HEK293 (cell line): Measurements from ENCODE around the gene VASN.

Source experiments
- SP3 ChIP-seq: fragments of 450-650 bp; formaldehyde crosslinking; IDR thresholded peaks from 2 replicates; pipeline ENCODE4 v1.5.1; 2016; ENCODE audit warnings: missing biosample characterization, missing genetic modification characterization
- ZFP69B ChIP-seq: fragments of 450-650 bp; formaldehyde crosslinking; IDR thresholded peaks from 2 replicates; pipeline ENCODE4 v1.5.1; 2016; ENCODE audit warnings: missing biosample characterization, missing genetic modification characterization
- ZNF2 ChIP-seq: fragments of 450-650 bp; formaldehyde crosslinking; IDR thresholded peaks from 2 replicates; pipeline ENCODE4 v1.5.1; 2016; ENCODE audit warnings: missing biosample characterization, missing genetic modification characterization
- ZNF350 ChIP-seq: fragments of 450-650 bp; formaldehyde crosslinking; IDR thresholded peaks from 2 replicates; pipeline ENCODE4 v1.5.0; 2017; ENCODE audit warnings: missing biosample characterization, mild to moderate bottlenecking, missing genetic modification characterization
- ZNF529 ChIP-seq: fragments of 450-650 bp; formaldehyde crosslinking; IDR thresholded peaks from 2 replicates; pipeline ENCODE4 v1.5.1; 2017; ENCODE audit warnings: missing genetic modification characterization, missing biosample characterization; ENCODE audit not compliant: insufficient replicate concordance
- ZNF560 ChIP-seq: fragments of 450-650 bp; formaldehyde crosslinking; IDR thresholded peaks from 2 replicates; pipeline ENCODE4 v1.5.1; 2017; ENCODE audit warnings: missing biosample characterization, missing genetic modification characterization, borderline replicate concordance
- ZNF701 ChIP-seq: fragments of 450-650 bp; formaldehyde crosslinking; IDR thresholded peaks from 2 replicates; pipeline ENCODE4 v1.5.1; 2016; ENCODE audit warnings: missing biosample characterization, missing genetic modification characterization
- TF ChIP-seq, protein P1 (sequence below): fragments of 450-650 bp; formaldehyde crosslinking; IDR thresholded peaks from 2 replicates; pipeline ENCODE4 v1.5.1; 2016; ENCODE audit warnings: missing biosample characterization, missing genetic modification characterization
- TF ChIP-seq, protein P2 (sequence below): fragments of 450-650 bp; IDR thresholded peaks from 2 replicates; pipeline ENCODE4 v1.5.1; 2018; ENCODE audit warnings: missing biosample characterization, missing genetic modification characterization
- TF ChIP-seq, protein P3 (sequence below): fragments of 450-650 bp; formaldehyde crosslinking; IDR thresholded peaks from 2 replicates; pipeline ENCODE4 v1.5.1; 2016; ENCODE audit warnings: missing biosample characterization, missing genetic modification characterization
- TF ChIP-seq, protein P4 (sequence below): fragments of 450-650 bp; formaldehyde crosslinking; IDR thresholded peaks from 2 replicates; pipeline ENCODE4 v1.5.1; 2016; ENCODE audit warnings: missing biosample characterization, missing genetic modification characterization
- TF ChIP-seq, protein P5 (sequence below): fragments of 450-650 bp; formaldehyde crosslinking; IDR thresholded peaks from 2 replicates; pipeline ENCODE4 v1.5.1; 2016; ENCODE audit warnings: missing biosample characterization, missing genetic modification characterization
- TF ChIP-seq, protein P6 (sequence below): fragments of 450-650 bp; formaldehyde crosslinking; optimal IDR thresholded peaks from 2 replicates; pipeline ENCODE3; 2016; ENCODE audit warnings: missing biosample characterization, mild to moderate bottlenecking, missing genetic modification characterization

DNA sequence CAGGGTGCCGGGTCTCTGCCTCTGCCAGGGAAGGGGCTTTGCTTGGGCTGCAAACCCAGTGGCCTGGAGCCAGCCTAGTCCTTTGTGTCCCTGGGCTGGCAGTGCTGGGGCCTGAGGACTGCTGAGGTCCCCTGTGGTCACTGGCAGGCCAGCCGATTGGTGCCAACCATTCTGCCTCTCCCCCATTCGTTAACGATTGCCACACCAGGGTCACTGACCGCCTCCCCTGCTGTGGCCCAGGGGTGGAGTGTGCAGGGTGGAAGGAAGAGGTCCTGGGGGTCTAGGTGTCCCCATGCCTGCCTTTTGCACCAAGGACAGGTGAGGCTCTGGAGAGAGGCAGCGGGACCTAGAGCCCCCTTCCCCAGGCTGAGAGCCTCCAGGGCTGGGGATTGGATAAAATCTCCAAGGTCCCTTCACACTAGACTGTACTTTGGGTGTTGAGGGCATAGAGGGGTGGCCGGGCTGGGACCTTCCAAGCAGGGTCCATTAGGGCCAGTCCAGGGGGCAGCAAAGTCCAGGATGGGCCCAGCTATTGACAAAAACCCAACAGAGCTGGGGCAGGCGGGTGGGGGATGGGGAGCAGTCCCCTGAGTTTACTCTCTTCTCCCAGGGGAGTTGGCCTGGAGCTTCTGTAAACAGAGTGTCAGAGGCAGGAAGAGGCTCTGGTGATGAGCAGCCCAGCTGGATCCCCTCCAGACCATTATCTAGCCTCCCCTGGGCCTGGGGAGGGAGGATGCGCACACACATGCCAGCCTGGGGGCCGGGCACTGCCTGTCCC lies 1.1 kb downstream of the VASN start:
- TF ChIP-seq ZNF2 (tag by site-specific recombination) (no peak), ZFP69B (no peak), ZNF350 (tag by site-specific recombination) (no peak), ZNF529 (tag by site-specific recombination) (no peak), ZNF560 (tag by site-specific recombination) (no peak), SP3 (tag by site-specific recombination) (no peak), ZNF701 (tag by site-specific recombination) (no peak)
- TF ChIP-seq, protein P1, sequence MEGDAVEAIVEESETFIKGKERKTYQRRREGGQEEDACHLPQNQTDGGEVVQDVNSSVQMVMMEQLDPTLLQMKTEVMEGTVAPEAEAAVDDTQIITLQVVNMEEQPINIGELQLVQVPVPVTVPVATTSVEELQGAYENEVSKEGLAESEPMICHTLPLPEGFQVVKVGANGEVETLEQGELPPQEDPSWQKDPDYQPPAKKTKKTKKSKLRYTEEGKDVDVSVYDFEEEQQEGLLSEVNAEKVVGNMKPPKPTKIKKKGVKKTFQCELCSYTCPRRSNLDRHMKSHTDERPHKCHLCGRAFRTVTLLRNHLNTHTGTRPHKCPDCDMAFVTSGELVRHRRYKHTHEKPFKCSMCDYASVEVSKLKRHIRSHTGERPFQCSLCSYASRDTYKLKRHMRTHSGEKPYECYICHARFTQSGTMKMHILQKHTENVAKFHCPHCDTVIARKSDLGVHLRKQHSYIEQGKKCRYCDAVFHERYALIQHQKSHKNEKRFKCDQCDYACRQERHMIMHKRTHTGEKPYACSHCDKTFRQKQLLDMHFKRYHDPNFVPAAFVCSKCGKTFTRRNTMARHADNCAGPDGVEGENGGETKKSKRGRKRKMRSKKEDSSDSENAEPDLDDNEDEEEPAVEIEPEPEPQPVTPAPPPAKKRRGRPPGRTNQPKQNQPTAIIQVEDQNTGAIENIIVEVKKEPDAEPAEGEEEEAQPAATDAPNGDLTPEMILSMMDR (tag by site-specific recombination): no peak
- TF ChIP-seq, protein P2, sequence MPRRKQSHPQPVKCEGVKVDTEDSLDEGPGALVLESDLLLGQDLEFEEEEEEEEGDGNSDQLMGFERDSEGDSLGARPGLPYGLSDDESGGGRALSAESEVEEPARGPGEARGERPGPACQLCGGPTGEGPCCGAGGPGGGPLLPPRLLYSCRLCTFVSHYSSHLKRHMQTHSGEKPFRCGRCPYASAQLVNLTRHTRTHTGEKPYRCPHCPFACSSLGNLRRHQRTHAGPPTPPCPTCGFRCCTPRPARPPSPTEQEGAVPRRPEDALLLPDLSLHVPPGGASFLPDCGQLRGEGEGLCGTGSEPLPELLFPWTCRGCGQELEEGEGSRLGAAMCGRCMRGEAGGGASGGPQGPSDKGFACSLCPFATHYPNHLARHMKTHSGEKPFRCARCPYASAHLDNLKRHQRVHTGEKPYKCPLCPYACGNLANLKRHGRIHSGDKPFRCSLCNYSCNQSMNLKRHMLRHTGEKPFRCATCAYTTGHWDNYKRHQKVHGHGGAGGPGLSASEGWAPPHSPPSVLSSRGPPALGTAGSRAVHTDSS (tag by site-specific recombination): no peak
- TF ChIP-seq, protein P3, sequence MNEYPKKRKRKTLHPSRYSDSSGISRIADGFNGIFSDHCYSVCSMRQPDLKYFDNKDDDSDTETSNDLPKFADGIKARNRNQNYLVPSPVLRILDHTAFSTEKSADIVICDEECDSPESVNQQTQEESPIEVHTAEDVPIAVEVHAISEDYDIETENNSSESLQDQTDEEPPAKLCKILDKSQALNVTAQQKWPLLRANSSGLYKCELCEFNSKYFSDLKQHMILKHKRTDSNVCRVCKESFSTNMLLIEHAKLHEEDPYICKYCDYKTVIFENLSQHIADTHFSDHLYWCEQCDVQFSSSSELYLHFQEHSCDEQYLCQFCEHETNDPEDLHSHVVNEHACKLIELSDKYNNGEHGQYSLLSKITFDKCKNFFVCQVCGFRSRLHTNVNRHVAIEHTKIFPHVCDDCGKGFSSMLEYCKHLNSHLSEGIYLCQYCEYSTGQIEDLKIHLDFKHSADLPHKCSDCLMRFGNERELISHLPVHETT (tag by site-specific recombination): no peak
- TF ChIP-seq, protein P4, sequence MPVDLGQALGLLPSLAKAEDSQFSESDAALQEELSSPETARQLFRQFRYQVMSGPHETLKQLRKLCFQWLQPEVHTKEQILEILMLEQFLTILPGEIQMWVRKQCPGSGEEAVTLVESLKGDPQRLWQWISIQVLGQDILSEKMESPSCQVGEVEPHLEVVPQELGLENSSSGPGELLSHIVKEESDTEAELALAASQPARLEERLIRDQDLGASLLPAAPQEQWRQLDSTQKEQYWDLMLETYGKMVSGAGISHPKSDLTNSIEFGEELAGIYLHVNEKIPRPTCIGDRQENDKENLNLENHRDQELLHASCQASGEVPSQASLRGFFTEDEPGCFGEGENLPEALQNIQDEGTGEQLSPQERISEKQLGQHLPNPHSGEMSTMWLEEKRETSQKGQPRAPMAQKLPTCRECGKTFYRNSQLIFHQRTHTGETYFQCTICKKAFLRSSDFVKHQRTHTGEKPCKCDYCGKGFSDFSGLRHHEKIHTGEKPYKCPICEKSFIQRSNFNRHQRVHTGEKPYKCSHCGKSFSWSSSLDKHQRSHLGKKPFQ: no peak
- TF ChIP-seq, protein P5, sequence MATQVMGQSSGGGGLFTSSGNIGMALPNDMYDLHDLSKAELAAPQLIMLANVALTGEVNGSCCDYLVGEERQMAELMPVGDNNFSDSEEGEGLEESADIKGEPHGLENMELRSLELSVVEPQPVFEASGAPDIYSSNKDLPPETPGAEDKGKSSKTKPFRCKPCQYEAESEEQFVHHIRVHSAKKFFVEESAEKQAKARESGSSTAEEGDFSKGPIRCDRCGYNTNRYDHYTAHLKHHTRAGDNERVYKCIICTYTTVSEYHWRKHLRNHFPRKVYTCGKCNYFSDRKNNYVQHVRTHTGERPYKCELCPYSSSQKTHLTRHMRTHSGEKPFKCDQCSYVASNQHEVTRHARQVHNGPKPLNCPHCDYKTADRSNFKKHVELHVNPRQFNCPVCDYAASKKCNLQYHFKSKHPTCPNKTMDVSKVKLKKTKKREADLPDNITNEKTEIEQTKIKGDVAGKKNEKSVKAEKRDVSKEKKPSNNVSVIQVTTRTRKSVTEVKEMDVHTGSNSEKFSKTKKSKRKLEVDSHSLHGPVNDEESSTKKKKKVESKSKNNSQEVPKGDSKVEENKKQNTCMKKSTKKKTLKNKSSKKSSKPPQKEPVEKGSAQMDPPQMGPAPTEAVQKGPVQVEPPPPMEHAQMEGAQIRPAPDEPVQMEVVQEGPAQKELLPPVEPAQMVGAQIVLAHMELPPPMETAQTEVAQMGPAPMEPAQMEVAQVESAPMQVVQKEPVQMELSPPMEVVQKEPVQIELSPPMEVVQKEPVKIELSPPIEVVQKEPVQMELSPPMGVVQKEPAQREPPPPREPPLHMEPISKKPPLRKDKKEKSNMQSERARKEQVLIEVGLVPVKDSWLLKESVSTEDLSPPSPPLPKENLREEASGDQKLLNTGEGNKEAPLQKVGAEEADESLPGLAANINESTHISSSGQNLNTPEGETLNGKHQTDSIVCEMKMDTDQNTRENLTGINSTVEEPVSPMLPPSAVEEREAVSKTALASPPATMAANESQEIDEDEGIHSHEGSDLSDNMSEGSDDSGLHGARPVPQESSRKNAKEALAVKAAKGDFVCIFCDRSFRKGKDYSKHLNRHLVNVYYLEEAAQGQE (tag by site-specific recombination): no peak
- TF ChIP-seq, protein P6, sequence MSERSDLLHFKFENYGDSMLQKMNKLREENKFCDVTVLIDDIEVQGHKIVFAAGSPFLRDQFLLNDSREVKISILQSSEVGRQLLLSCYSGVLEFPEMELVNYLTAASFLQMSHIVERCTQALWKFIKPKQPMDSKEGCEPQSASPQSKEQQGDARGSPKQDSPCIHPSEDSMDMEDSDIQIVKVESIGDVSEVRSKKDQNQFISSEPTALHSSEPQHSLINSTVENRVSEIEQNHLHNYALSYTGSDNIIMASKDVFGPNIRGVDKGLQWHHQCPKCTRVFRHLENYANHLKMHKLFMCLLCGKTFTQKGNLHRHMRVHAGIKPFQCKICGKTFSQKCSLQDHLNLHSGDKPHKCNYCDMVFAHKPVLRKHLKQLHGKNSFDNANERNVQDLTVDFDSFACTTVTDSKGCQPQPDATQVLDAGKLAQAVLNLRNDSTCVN (tag by site-specific recombination): no peak
